Sigmoid colon (tissue), 3 donors: ENCODE results near the gene CNNM2.

Experiments
- CTCF ChIP-seq, 4 experiments: fragments of 450-650 bp in 3 of 4; fragments of 200-600 bp in 1 of 4; IDR thresholded peaks; one replicate each; pipeline ENCODE4 v1.5.1; 2016 to 2019; ENCODE audit warnings: antibody characterized with exemption in 4 of 4, mild to moderate bottlenecking in 3 of 4, moderate library complexity in 2 of 4
- POLR2A ChIP-seq, 2 donors: fragments of 450-650 bp; IDR thresholded peaks; one replicate each; pipeline ENCODE4 v1.6.1; 2016; ENCODE audit warnings: antibody characterized with exemption in 2 of 2, mild to moderate bottlenecking in 2 of 2, moderate library complexity in 2 of 2

GRCh38 chr10:103109821-103110220, 191.7 kb downstream of the CNNM2 start:
- TF ChIP-seq CTCF (IDR thresholded peaks at IDR 0.05) (no peak), POLR2A (IDR thresholded peaks at IDR 0.05) (no peak)
